HepG2 (cell line): ENCODE data around the gene TTN. TPM values are rescaled to one million over a fixed set of nuclear protein-coding genes. Genes with fewer than 3 reads are reported as not detected.

Experiments
- ATRX ChIP-seq: sonication (generic); formaldehyde crosslinking; IDR thresholded peaks from 2 replicates; pipeline ENCODE4 v1.4.0; 2020; ENCODE audit warnings: missing genetic modification reagents, borderline replicate concordance
- CAMTA2 ChIP-seq: sonication (generic); formaldehyde crosslinking; IDR thresholded peaks from 2 replicates; pipeline ENCODE4 v1.4.0; 2020; ENCODE audit warnings: mild to moderate bottlenecking, missing genetic modification reagents, borderline replicate concordance
- CBFB ChIP-seq: sonication (generic); formaldehyde crosslinking; IDR thresholded peaks from 2 replicates; pipeline ENCODE4 v1.4.0; 2020; ENCODE audit warnings: missing genetic modification reagents
- CHD2 ChIP-seq: IDR thresholded peaks from 2 replicates; pipeline ENCODE4 v1.6.1; 2011; ENCODE audit warnings: low read depth, low read length, improper control_type of control experiment
- GFI1 ChIP-seq: sonication (generic); formaldehyde crosslinking; IDR thresholded peaks from 2 replicates; pipeline ENCODE4 v1.5.0; 2020; ENCODE audit warnings: missing genetic modification reagents, mild to moderate bottlenecking, borderline replicate concordance
- KDM3A ChIP-seq: IDR thresholded peaks from 2 replicates; pipeline ENCODE4 v1.6.1; 2018; ENCODE audit warnings: low read depth, missing compliant biosample characterization
- KLF12 ChIP-seq: sonication (generic); formaldehyde crosslinking; IDR thresholded peaks from 2 replicates; pipeline ENCODE4 v1.4.0; 2020; ENCODE audit warnings: missing genetic modification reagents, borderline replicate concordance
- MAFF ChIP-seq: IDR thresholded peaks from 2 replicates; pipeline ENCODE4 v1.6.1; 2011; ENCODE audit warnings: low read depth, low read length, improper control_type of control experiment
- MAFG ChIP-seq: sonication (generic); formaldehyde crosslinking; IDR thresholded peaks from 2 replicates; pipeline ENCODE4 v1.5.1; 2020; ENCODE audit warnings: mild to moderate bottlenecking, missing genetic modification reagents
- MXD4 ChIP-seq: IDR thresholded peaks from 2 replicates; pipeline ENCODE4 v1.6.1; 2016; ENCODE audit warnings: mild to moderate bottlenecking, missing biosample characterization, missing genetic modification reagents
- NFATC3 ChIP-seq: sonication (generic); formaldehyde crosslinking; IDR thresholded peaks from 2 replicates; pipeline ENCODE4 v1.5.1; 2020; ENCODE audit warnings: mild to moderate bottlenecking, missing genetic modification reagents
- NR1H2 ChIP-seq: sonication (generic); formaldehyde crosslinking; IDR thresholded peaks from 2 replicates; pipeline ENCODE4 v1.8.1; 2022; ENCODE audit warnings: low read depth, missing genetic modification reagents, borderline replicate concordance
- RBM22 ChIP-seq: fragments of 200-400 bp; formaldehyde crosslinking; optimal IDR thresholded peaks from 2 replicates; pipeline ENCODE3; 2017; ENCODE audit warnings: mild to moderate bottlenecking, low read length, moderate library complexity
- RFX3 ChIP-seq: IDR thresholded peaks from 2 replicates; pipeline ENCODE4 v1.6.1; 2016; ENCODE audit warnings: missing biosample characterization, missing genetic modification reagents
- SMAD3 ChIP-seq: sonication (generic); formaldehyde crosslinking; IDR thresholded peaks from 2 replicates; pipeline ENCODE4 v1.4.0; 2020; ENCODE audit warnings: missing genetic modification reagents
- SMC3 ChIP-seq: IDR thresholded peaks from 2 replicates; pipeline ENCODE4 v1.6.1; 2011; ENCODE audit warnings: low read length, improper control_type of control experiment
- SRSF4 ChIP-seq: fragments of 200-400 bp; formaldehyde crosslinking; IDR thresholded peaks from one replicate; pipeline ENCODE4 v1.6.1; 2018; ENCODE audit warnings: mild to moderate bottlenecking, low read depth, low read length, moderate library complexity; ENCODE audit not compliant: poor library complexity, severe bottlenecking
- TBX3 ChIP-seq: fragments of 450-650 bp; IDR thresholded peaks from 2 replicates; pipeline ENCODE4 v1.6.1; 2017; ENCODE audit warnings: antibody characterized with exemption, mild to moderate bottlenecking, inconsistent platforms, borderline replicate concordance
- ZMYM4 ChIP-seq: sonication (generic); formaldehyde crosslinking; IDR thresholded peaks from 2 replicates; pipeline ENCODE4 v1.8.1; 2023; ENCODE audit warnings: mild to moderate bottlenecking, missing genetic modification reagents
- ZNF33A ChIP-seq: sonication (generic); formaldehyde crosslinking; IDR thresholded peaks from 2 replicates; pipeline ENCODE4 v1.5.1; 2020; ENCODE audit warnings: missing genetic modification reagents, mild to moderate bottlenecking, moderate library complexity, borderline replicate concordance
- ZNF484 ChIP-seq: sonication (generic); formaldehyde crosslinking; IDR thresholded peaks from 2 replicates; pipeline ENCODE4 v1.5.1; 2020; ENCODE audit warnings: mild to moderate bottlenecking, low read depth, missing genetic modification reagents, borderline replicate concordance
- ZNF7 ChIP-seq: IDR thresholded peaks from 2 replicates; pipeline ENCODE4 v1.6.1; 2016; ENCODE audit warnings: missing biosample characterization, missing genetic modification reagents
- ZNF883 ChIP-seq: sonication (generic); formaldehyde crosslinking; IDR thresholded peaks from 2 replicates; pipeline ENCODE4 v1.5.1; 2020; ENCODE audit warnings: mild to moderate bottlenecking, missing genetic modification reagents; ENCODE audit errors: not compliant biosample characterization
- ZSCAN22 ChIP-seq: sonication (generic); formaldehyde crosslinking; IDR thresholded peaks from 2 replicates; pipeline ENCODE4 v1.4.0; 2020; ENCODE audit warnings: mild to moderate bottlenecking, missing genetic modification reagents
- polyA plus RNA-seq, 8 experiments: library from polyadenylated mRNA; depleted of rRNA in 3 of 8; stranded (reverse) in 7 of 8; unstranded in 1 of 8; fragments of >200 nt; fragmentation: Illumina TruSeq in 4 of 8; extraction: Trizol in 4 of 8; gene quantifications; 2 replicates each; pipeline versions ENCODE4 v1.2.1 to v1.2.3, GENCODE V29; 2011 to 2016; ENCODE audit warnings: low read depth in 4 of 8, missing spikeins in 1 of 8, mixed read lengths in 1 of 8; ENCODE audit not compliant: insufficient read depth in 1 of 8
- total RNA-seq, 5 experiments: library from RNA; depleted of rRNA; stranded (reverse); fragments of >200 nt; fragmentation: Illumina TruSeq; extraction: Trizol; gene quantifications; 2 replicates each; pipeline ENCODE4 v1.2.3, GENCODE V29; 2016; ENCODE audit warnings: low read depth in 1 of 5
- TF ChIP-seq, protein P1 (sequence below): sonication (generic); formaldehyde crosslinking; IDR thresholded peaks from 2 replicates; pipeline ENCODE4 v1.8.0; 2022; ENCODE audit warnings: missing genetic modification reagents, mild to moderate bottlenecking, moderate library complexity, borderline replicate concordance
- TF ChIP-seq, protein P2 (sequence below): sonication (generic); formaldehyde crosslinking; IDR thresholded peaks from 2 replicates; pipeline ENCODE4 v1.5.0; 2020; ENCODE audit warnings: mild to moderate bottlenecking, missing genetic modification reagents, moderate library complexity
- TF ChIP-seq, protein P3 (sequence below): sonication (generic); formaldehyde crosslinking; IDR thresholded peaks from 2 replicates; pipeline ENCODE4 v1.4.0; 2020; ENCODE audit warnings: mild to moderate bottlenecking, missing genetic modification reagents

TTN gene
- total and polyA plus RNA-seq, 2 of the 13 experiments (the other 11 are each of a cell fraction or from before 2014, with no cell fraction given): under 0.01 TPM

DNA sequence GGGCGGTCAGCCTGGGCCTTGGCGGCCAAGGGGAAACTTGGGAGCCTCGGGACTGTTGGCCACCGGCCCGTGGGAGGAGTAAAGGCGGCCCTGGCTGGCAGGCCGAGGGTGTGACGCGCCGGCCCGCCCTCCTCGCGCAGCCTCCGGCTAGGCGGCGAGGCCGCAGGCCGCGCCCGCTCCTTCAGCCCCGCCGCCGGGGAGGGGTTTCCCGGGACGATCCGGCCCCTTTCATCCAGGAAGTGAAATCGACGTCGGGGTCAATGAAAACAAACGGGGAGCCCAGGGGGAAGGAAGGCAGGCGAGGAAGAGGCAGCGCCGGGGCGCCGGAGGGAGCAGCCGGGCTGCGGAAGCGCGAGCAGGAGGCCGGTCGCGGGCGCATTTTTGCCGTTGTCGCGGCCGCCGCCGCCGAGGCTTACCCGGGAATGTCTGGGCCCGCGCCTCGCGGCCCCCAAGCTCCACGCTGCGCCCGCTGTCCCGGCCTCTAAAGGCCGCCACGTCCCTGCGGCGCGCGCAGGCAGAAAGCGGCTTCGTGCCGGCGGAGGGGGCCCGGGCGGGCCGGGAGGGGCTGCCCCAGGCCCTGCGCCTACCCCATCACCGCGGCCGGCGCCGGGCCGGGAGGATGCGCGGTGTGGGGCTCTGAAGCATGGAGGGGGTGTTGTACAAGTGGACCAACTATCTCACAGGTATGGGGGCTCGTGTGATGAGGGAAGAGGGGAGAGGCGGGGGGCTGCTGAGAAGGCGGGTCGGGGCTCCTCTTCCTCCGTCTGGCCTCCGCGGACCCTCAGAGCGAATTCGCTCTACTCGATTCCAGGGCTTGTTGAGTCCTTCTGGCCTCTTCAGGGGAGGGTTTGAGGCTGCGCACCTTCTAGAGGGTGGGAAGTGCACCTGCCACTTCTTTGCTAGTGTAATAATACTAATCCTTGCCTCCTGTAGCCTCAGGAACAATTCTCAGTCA, 326.7 kb downstream of the TTN start, which contains the start of gene PLEKHA3 (continued):
- TF ChIP-seq, protein P1, sequence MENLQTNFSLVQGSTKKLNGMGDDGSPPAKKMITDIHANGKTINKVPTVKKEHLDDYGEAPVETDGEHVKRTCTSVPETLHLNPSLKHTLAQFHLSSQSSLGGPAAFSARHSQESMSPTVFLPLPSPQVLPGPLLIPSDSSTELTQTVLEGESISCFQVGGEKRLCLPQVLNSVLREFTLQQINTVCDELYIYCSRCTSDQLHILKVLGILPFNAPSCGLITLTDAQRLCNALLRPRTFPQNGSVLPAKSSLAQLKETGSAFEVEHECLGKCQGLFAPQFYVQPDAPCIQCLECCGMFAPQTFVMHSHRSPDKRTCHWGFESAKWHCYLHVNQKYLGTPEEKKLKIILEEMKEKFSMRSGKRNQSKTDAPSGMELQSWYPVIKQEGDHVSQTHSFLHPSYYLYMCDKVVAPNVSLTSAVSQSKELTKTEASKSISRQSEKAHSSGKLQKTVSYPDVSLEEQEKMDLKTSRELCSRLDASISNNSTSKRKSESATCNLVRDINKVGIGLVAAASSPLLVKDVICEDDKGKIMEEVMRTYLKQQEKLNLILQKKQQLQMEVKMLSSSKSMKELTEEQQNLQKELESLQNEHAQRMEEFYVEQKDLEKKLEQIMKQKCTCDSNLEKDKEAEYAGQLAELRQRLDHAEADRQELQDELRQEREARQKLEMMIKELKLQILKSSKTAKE (CRISPR knock-in tag): 0 out of 2 replicates have a peak, but pooled peaks have one; percentile 54
- TF ChIP-seq MAFF (no peak), ZNF33A (CRISPR knock-in tag) (no peak), CHD2 (no peak), NR1H2 (CRISPR knock-in tag) (no peak), CBFB (CRISPR knock-in tag) (no peak; the same call in 1 of the 2 replicates), CAMTA2 (CRISPR knock-in tag) (peak; percentile 45; the same call in 1 of the 2 replicates), MXD4 (CRISPR knock-in tag) (0 out of 2 replicates have a peak, but pooled peaks have one; percentile 44), SMC3 (no peak), SRSF4 (no peak), ATRX (CRISPR knock-in tag) (no peak), ZNF484 (no peak), ZMYM4 (CRISPR knock-in tag) (peak; percentile 95), MAFG (CRISPR knock-in tag) (no peak), TBX3 (no peak), GFI1 (CRISPR knock-in tag) (peak; percentile 57; the same call in 1 of the 2 replicates), ZSCAN22 (CRISPR knock-in tag) (no peak), KLF12 (CRISPR knock-in tag) (peak; percentile 76; the same call in 1 of the 2 replicates), ZNF883 (no peak), KDM3A (CRISPR knock-in tag) (no peak), SMAD3 (CRISPR knock-in tag) (no peak), RFX3 (CRISPR knock-in tag) (no peak), RBM22 (no peak), NFATC3 (CRISPR knock-in tag) (no peak), ZNF7 (CRISPR knock-in tag) (no peak)
- TF ChIP-seq, protein P2, sequence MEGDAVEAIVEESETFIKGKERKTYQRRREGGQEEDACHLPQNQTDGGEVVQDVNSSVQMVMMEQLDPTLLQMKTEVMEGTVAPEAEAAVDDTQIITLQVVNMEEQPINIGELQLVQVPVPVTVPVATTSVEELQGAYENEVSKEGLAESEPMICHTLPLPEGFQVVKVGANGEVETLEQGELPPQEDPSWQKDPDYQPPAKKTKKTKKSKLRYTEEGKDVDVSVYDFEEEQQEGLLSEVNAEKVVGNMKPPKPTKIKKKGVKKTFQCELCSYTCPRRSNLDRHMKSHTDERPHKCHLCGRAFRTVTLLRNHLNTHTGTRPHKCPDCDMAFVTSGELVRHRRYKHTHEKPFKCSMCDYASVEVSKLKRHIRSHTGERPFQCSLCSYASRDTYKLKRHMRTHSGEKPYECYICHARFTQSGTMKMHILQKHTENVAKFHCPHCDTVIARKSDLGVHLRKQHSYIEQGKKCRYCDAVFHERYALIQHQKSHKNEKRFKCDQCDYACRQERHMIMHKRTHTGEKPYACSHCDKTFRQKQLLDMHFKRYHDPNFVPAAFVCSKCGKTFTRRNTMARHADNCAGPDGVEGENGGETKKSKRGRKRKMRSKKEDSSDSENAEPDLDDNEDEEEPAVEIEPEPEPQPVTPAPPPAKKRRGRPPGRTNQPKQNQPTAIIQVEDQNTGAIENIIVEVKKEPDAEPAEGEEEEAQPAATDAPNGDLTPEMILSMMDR (CRISPR knock-in tag): peak; percentile 32
- TF ChIP-seq, protein P3, sequence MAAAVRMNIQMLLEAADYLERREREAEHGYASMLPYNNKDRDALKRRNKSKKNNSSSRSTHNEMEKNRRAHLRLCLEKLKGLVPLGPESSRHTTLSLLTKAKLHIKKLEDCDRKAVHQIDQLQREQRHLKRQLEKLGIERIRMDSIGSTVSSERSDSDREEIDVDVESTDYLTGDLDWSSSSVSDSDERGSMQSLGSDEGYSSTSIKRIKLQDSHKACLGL (CRISPR knock-in tag): no peak
